GM23338 (cell line): Measurements from ENCODE around the gene MAGI1.

ENCODE experiments used
- CREB1 ChIP-seq: fragments of 250-450 bp; sonication (Bioruptor Pico); IDR thresholded peaks from 2 replicates; pipeline ENCODE4 v1.5.0; 2020; ENCODE audit warnings: low read depth, mild to moderate bottlenecking, moderate library complexity
- CTCF ChIP-seq, 2 experiments: fragments of 200-600 bp in 1 of 2; sonication (generic) in 1 of 2; conservative IDR thresholded peaks; 2 replicates each; pipeline versions ENCODE4 v1.5.1 to v1.6.1; 2016 to 2017; ENCODE audit warnings: antibody characterized with exemption in 2 of 2, low read depth in 2 of 2, mild to moderate bottlenecking in 2 of 2, moderate library complexity in 1 of 2
- EZH2 ChIP-seq: fragments of 200-600 bp; sonication (generic); IDR thresholded peaks from one replicate; pipeline ENCODE4 v1.8.0; 2017; ENCODE audit warnings: antibody characterized with exemption, mild to moderate bottlenecking, low read depth; ENCODE audit not compliant: unreplicated experiment
- EZH2phosphoT487 ChIP-seq: fragments of 200-600 bp; sonication (generic); IDR thresholded peaks from one replicate; pipeline ENCODE4 v1.8.1; 2018; ENCODE audit warnings: antibody characterized with exemption; ENCODE audit not compliant: unreplicated experiment
- POLR2AphosphoS5 ChIP-seq: IDR thresholded peaks from 2 replicates; pipeline ENCODE4 v1.6.1; 2016; ENCODE audit warnings: antibody characterized with exemption, low read depth
- REST ChIP-seq: IDR thresholded peaks from one replicate; pipeline ENCODE4 v1.6.1; 2018; ENCODE audit warnings: antibody characterized with exemption; ENCODE audit not compliant: unreplicated experiment
- ZNF114 ChIP-seq: fragments of 250-450 bp; sonication (Bioruptor Pico); IDR thresholded peaks from 2 replicates; pipeline ENCODE4 v1.5.0; 2020; ENCODE audit warnings: mild to moderate bottlenecking, moderate library complexity

- TF ChIP-seq CTCF (conservative IDR thresholded peaks at IDR 0.05; ENCODE audit: low read depth in 2 of 2) (no peak), REST (no peak), EZH2phosphoT487 (no peak), EZH2 (no peak), POLR2AphosphoS5 (no peak), CREB1 (CRISPR knock-in tag) (no peak), ZNF114 (CRISPR knock-in tag) (no peak)
Observed at GRCh38 chr3:65950340-65951326, 88.1 kb downstream of the MAGI1 start.
